GM12874 (cell line): ENCODE measurements around the gene TRIL.

ENCODE experiments used
- TF ChIP-seq, protein P1 (sequence below): IDR thresholded peaks from 2 replicates; pipeline ENCODE4 v1.5.1; 2011; ENCODE audit warnings: low read depth, mild to moderate bottlenecking, control low read depth, low read length, moderate library complexity; ENCODE audit not compliant: insufficient read depth

TRIL gene

DNA sequence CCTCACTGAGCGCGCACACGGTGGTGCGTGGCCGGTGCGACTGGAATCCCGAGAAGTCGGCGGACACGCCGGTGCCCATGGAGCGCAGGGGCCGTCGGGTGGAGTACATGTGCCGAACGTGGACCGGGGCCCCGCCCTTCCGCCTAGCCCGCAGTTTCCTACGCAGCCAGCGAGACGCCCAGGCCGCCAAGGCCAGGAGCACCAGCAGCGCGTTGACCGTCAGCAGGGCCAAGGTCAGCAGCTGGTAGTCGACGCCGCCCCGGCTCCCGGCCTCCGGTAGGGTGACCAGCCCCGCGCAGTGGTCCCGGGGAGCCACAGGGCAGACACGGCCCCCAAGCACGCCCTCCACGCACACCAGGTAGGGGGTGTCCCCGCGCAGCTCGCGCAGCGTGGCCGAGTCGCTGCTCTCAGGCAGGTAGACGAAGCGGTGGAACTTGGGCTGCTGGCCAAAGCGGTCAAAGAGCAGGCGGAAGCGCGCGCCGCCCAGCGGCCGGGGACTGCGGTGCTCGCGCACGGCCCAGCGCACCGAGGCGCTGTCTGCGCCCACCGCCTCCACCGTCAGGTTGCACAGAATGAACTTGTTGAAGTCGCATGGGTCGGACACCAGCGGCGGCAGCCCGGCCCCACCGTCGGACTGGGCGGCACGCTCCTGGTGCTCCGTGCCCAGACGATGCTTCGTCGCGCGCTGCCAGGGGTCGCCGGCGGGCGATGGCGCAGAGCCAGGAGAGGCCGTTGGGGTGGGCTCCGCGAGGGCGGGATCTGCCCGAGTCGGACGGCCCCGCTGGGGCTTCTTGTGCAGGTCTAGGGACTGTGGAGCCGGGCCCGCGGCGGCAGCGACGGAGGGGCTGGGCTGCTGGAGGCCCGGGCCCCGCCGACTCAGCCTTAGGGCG lies 2.2 kb downstream of the TRIL start:
- TF ChIP-seq, protein P1, sequence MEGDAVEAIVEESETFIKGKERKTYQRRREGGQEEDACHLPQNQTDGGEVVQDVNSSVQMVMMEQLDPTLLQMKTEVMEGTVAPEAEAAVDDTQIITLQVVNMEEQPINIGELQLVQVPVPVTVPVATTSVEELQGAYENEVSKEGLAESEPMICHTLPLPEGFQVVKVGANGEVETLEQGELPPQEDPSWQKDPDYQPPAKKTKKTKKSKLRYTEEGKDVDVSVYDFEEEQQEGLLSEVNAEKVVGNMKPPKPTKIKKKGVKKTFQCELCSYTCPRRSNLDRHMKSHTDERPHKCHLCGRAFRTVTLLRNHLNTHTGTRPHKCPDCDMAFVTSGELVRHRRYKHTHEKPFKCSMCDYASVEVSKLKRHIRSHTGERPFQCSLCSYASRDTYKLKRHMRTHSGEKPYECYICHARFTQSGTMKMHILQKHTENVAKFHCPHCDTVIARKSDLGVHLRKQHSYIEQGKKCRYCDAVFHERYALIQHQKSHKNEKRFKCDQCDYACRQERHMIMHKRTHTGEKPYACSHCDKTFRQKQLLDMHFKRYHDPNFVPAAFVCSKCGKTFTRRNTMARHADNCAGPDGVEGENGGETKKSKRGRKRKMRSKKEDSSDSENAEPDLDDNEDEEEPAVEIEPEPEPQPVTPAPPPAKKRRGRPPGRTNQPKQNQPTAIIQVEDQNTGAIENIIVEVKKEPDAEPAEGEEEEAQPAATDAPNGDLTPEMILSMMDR: peak; percentile 53

DNA sequence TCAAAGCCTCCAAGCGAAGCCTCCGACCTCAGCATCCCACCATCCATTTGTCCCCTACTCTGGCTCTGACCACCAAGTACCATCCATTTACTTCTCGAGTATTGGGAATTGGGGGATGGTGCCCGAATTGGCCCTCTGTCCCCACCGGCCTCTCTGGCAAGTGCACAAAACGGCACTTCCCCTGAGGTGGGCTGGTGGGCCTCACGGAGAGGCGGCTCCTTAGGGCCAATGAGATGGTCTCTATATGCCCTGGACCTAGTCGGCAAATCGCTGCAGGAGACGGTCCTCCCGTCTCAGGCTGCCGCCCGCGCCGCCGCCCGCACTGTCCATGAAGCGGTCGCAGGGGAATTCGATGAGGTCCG lies 2.8 kb downstream of the TRIL start:
- TF ChIP-seq, protein P1: no peak

DNA sequence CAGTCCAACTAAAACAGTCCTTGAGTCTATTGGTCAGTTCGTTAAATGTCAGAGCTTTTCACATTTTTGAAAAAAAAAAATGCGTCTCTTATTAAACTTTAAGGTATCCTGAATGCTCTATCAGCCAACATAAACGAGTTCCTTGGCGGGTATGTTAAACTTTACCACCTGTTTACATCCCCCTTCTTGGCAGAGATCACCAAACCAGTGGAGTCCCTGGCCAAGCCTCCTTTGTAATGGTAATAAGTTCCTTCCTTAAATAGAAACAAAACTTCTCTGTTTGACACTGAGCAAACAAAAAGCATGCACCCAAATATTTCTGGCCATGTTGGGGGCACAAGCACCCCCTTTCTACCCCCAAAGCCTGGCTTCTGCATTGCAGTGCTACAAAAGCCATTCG lies 3.2 kb downstream of the TRIL start:
- TF ChIP-seq, protein P1: no peak

- TF ChIP-seq, protein P1: no peak
These were observed 3.7 kb downstream of the TRIL start for GRCh38 chr7:28954471-28954870.

DNA sequence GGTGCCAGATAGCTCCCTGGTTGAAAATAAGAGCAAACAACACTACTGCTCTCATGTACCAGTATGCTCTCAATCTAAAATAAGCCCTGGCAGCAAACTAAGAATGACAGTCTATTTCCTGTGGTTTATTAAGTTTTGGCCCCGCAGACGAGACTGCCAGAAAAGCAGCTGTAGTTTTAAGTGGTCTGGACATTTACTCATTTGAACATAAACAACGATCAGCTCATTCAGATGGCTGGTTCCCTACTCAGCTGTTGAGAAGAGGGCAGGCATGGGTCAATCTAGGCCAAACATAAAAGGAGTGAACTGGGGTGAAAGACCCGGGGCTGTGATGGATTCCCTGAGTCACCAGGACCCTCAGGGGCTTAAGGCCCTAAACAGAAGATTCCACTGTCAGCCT lies 4.5 kb downstream of the TRIL start:
- TF ChIP-seq, protein P1: no peak

GRCh38 chr7:28942168-28942567 lies 16.0 kb downstream of the TRIL start:
- TF ChIP-seq, protein P1: no peak

GRCh38 chr7:28941633-28942032 lies 16.5 kb downstream of the TRIL start:
- TF ChIP-seq, protein P1: no peak
